GM19463 (cell line): ENCODE measurements around the gene MCF2L2.
"Not testable (repeated sequence)": the region's sequence is repeated elsewhere in the genome, so short reads cannot be mapped to it uniquely, and the experiment has no call there.

Experiments used
- ATAC-seq: cut with Tn5 transposase; IDR thresholded peaks from one replicate; pipeline ENCODE4 v1.9.1; 2021; ENCODE audit warnings: mild to moderate bottlenecking, moderate library complexity; ENCODE audit not compliant: unreplicated experiment

Gene MCF2L2

DNA sequence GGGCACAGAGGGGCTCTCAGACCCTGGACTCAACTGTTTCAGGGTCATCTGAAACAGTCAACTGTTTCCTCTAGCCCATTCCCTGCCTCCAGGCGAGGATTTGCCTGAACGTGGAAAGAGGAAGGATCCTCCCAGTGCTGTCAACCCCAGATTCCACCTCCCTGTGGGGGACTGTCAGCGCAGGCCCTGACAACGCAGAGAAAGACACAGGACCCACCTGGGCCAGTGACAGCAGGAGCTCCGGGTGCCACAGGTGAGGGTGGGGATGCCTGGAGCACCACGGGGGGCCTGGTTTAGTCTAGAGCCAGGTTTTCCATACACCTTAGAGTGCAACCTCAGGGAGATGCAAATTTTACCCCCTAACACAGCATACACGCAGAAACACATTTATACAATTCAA lies 246.3 kb downstream of the MCF2L2 start:
- ATAC-seq, result no peak

DNA sequence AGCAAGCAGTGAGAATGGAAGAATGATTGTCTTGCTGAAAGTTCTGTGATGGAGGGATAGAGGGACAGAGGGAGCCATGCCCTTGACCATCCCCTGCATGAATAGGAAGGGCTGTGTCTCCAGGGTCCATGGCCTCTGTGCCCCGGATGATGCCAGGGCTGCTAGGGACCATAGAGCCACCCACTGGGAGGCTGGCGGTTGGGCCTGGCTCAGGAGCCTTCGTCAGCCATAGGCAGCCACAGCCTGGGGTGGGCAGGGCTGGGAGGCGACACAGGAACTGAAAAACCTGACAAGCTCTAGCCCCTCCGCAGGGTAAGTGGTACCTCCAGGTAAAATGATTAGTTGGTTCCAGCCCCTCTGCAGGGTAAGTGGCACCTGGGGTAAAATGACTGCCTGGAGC lies 246.8 kb downstream of the MCF2L2 start:
- no peak for ATAC-seq

DNA sequence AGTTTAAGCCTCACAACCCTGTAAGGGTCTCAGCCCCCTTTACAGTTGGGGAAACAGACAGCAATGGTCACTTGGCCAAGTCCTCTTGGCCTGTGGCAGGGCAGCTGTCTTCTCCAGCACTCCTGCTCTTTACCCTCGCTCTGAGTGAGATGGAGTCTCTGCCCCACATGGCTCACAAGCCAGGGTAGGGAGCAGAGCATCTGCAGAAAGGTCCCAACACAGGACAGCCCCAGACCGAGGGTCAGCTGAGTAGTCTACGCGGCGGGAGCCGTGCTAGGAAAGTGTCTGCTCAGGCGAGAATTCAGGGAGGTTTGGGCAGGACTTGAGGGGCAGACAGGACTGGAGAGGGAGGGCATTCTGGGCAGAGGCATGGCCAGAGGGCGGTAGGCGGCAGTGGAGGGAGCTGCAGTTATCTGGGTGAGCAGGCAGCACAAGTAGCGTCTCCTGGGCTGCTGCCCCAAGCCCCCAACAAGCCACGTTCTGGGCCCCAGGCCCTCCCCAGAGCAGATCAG lies 247.6 kb downstream of the MCF2L2 start:
- no peak for ATAC-seq

DNA sequence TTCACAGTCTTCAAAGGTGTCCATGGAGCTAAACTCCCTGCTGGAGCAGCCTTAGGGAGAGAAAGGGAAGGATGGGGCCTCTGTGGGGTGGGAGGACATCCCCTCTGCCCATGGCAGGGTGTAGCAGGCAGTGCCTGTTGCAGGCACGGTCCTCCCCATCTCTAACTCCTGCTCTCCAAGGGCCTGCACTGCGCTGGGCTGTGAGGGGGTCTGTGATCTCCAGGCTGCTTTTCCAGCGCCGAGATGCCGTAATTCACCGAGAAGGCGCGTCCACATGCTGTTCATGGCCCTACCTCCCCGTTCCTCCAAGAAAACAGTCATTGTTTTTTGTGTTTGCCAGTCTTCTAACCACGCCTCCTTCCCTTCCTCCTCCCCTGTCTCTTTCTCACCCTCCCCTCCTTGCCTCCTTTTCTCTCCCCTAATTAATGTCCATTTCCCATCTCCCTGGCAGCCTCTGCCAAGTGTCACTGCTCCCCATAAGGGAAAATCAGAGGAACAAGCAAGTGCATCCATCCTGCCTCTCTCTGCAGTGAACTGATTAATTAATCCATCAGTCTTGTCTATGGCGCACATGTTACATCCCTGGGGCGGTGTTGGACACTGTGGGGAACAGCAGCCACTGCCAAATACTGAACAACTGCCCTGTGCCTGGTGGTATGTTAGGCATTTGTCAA lies 248.2 kb downstream of the MCF2L2 start:
- ATAC-seq, result no peak

DNA sequence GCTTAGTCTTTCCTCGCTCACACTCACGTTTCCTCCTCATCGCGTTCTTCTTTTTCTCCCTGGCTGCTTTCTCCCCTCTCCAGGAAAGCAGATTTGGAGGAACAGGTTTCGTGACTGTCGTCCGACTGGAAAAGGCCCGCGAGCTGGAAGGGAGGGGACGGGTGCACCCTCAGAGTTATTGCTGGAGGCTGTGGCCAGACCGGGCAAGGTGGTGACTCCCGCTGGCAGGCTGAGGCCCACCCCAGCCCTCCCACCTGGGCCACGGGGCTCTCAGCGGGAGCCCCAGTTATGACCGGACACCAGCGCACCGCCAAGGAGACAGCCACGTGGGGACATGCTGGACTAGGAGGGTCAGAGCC lies 248.9 kb downstream of the MCF2L2 start:
- ATAC-seq, result peak; percentile 7

DNA sequence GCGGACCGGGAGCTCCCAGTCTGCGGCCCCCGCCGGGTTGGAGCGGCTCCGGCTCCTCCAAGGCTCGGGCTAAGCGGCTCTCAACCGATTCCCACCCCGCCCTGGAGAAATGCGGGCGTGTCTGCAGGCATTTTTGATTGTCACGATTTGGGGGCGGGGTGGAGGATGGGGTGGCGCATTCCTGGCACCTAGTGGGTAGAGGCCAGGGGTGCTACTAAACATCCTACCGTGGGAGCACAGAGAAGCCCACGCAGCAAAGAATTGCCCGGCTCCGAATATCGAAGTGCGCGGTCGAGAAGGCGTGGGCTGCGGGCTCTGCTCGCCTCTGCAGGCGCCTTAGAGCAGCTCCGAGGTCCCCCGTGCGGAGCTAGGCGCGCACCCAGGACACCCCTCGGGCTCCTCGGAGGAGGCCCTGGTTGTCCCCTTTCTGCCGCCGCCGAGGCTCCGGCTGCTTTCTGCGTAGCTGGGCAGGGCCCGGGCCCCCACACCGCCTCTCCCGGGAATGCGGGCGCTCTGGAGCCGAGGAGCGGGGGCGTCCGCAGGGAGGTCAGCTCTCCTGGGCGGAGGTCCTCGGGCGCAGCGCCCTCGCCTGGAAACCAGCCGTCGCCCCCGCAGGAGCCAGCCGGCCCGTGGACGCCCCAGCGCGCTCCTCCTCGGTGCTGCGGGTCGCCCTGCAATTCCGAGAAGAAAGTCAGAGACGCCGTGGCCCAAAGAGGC lies 249.4 kb downstream of the MCF2L2 start:
- ATAC-seq, result peak; percentile 61

DNA sequence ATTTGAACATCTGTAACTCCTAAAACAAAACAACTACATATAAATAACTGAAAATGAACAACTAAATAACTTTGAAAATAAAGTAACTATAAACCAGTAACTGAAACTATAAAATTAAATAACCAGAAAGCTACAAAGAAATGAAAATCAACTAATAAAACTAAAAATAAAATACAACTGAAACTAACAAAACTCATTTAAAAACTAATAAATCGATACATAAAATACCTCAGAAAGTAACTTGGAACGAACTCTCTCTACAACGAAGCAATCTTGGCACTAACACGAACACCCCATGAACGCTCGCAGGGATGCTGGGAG lies 249.9 kb downstream of the MCF2L2 start:
- ATAC-seq, result no peak

DNA sequence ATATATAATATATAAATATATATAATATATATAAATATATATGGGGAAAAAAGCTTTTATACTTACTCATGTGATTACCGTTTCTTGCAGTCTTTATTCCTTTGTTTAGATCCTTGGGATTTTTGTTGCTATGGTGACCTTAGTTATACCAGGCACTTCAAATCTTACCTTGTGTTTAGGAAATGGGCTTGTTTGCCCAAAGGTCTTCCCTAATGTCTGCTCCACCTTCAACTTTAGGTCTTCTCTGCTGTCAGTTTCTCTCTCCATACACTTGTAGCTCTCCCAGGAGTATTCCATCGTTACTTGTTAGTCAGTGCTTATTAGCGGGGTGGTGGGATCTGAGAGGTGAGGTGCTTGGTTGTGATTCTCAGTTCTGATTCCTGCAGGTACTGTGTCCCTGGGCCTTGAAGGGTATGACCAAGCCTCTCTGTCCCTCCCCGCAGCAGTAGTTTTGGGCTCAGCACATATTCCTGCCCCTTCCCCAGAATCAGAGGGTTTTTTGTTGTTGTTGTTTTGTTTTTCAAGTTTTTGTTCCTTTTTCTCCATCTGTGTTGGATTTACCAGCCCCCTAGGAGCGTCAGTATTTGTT lies 256.3 kb downstream of the MCF2L2 start:
- ATAC-seq, result no peak

DNA sequence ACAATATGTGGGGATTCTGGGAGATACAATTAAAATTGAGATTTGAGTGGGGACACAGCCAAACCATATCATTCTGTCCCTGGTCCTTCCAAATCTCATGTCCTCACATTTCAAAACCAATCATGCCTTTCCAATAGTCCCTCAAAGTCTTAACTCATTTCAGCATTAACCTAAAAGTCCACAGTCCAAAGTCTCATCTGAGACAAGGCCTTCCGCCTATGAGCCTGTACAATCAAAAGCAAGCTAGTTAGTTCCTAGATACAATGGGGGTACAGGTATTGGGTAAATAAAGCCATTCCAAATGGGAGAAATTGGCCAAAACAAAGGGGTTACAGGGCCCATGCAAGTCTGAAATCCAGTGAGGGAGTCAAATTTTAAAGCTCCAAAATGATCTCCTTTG lies 260.4 kb downstream of the MCF2L2 start:
- not testable (repeated sequence) for ATAC-seq

DNA sequence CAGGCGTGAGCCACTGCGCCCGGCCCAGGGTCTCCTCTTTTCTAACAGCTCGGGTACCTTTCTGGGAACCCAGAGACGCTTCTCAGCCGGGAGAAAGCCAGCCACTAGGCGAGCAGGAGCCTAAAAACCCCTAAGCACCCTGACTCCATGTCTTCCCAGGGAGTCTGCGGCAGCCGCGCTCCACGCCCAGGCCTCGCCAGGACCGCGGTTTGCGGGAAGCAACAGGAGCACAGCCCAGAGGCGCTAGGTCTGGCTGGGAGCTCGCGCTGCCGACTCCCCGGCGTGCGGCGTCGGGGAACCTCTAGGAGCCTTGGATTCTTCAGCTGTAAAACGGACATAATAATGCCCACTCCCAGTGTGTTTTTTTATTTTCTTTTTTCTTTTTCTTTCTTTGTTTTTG lies 264.9 kb downstream of the MCF2L2 start:
- no peak for ATAC-seq

DNA sequence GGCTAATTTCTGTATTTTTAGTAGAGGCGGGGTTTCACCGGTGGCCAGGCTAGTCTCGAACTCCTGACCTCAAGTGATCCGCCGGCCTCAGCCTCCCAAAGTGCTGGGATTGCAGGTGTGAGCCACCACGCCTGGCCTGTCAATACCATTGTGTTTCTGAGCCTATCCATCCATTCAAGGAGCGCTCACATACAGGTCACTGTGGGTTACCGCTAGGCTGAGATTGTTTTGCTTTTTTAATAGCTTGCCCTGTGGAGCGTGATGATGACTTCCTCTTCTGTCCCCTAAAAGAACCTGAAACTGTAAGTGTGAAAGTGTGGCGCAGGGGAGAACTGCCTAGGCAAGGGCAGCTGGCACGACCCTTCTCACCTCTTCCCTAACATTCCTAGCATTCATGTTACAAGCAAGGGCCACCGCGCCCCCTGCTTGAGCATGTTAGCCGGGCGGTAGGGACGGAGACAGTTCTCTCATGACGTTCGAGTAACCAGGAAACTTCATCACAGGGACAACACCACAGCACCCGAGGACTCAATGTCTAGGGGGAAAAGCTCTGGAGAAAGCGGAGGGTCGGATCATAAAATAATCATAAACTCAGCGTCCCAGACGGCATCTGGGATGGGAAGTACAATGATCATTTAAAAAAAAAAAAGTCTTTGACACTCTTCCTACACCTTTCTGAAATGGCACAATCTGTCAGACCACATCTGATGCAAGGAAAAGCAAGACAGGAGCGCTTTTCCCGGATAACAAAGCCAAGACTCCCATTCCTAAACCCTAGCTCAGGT lies 266.7 kb downstream of the MCF2L2 start:
- peak; percentile 65 for ATAC-seq

DNA sequence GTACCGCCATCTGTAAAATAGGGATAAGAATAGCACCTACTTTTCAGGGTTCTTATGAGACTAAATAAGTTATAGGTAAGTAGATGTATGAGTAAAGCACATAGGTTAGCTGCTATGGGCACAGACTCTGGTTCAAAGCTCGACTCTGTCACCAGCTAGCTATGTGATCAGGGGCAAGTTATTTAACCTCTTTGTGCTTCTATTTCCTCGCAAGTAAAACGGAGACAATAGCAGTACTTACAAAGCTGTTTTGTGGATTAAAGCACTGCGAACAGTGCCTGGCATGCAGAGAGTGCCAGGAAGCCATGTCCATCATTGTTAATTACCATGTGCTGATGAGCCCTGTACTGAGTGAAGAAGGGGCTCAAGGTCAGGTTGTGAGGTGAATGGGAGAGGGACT lies 267.8 kb downstream of the MCF2L2 start:
- no peak for ATAC-seq

DNA sequence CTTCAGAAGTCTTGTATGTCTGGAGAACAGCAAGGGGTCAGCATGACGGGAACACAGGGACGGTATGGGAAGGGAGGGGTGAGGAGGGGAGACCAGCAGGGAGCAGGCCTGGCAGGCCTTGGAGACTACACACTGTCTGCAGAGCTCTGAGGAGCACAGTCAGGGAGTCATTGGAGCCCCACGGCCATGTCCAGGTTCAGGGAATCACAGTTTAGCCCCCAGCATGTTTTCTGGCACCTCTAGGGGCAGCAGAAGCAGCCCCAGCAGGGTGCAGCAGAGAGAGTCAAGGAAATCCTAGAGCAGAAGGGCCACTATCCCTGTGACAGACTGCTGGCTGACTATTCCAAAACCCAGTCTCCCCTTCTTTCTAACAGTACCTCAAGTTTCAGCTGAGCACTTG lies 269.1 kb downstream of the MCF2L2 start:
- no peak for ATAC-seq

DNA sequence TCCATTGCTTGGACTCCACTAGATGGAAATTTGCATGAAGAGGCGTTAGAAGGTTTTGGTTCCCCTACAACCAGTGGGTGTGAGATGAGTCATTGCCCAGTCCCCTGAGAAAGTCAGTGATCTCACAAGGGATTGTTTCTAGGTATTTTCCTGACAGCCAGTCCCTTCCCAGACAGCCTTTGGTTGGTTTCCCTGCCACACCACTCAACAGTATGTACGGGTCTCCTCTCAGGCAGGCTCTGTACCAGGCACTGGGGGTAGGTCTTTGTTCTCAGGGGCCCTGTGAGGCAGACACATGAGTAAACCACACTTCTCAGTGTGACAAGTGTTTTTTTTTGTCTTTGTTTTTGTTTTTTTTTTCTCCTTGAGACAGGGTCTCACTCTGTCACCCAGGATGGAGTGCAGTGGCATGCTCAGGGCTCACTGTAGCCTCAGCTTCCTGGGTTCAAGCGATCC lies 269.8 kb downstream of the MCF2L2 start:
- peak; percentile 57 for ATAC-seq

DNA sequence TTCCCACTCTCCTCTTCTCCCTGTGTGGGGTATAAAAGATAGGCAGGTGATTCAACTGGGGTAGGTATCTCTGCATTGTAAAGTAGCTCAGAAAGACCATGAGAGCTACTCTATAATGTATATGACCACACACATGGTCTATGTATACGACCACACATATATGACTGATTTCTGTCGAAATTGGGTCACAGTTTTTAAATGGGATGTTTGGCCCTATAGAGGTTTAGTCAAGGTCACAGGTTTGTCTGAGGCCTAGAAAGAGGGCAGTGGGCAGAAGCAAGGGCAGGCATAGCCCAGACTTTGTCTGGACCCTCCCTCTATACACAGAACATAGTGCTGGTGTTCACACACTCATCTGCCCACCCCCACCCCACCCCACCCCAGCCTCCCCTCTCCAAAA lies 270.3 kb downstream of the MCF2L2 start:
- ATAC-seq, result peak; percentile 22

DNA sequence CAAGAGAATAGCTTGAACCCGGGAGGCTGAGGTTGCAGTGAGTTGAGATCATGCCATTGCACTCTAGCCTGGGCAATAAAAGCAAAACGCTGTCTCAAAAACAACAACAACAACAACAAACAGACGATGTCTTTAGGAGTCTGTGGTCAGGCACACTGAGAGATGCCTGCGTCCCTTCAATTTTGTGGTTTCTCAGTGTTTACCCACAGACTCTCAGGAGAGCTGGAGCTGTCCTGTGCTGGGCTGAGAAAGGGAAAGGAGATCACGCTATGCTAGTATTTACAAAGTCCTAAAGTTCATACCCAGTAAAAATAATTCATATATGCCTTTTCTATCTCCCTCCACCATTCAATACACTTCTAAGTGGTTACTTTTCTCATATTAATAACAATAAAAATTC lies 272.2 kb downstream of the MCF2L2 start:
- ATAC-seq, result no peak

DNA sequence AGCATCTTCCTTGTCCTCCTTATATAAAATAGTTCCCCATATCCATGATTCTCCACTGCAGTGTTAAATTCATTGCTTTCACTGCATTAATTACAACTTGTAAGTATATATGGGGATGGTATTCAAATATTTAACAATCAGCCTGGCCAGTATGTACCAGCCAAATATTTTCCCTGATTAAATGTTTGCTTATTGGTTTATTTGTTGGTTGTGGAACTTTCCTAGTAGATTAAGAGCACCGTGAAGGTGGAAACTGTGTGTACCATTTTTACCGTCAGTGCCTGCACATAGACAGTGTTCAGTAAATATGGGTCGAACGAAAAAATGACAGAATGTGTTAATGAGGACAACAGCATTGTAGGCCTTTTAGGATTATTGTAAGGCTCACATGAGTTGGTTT lies 272.9 kb downstream of the MCF2L2 start:
- ATAC-seq, result no peak

DNA sequence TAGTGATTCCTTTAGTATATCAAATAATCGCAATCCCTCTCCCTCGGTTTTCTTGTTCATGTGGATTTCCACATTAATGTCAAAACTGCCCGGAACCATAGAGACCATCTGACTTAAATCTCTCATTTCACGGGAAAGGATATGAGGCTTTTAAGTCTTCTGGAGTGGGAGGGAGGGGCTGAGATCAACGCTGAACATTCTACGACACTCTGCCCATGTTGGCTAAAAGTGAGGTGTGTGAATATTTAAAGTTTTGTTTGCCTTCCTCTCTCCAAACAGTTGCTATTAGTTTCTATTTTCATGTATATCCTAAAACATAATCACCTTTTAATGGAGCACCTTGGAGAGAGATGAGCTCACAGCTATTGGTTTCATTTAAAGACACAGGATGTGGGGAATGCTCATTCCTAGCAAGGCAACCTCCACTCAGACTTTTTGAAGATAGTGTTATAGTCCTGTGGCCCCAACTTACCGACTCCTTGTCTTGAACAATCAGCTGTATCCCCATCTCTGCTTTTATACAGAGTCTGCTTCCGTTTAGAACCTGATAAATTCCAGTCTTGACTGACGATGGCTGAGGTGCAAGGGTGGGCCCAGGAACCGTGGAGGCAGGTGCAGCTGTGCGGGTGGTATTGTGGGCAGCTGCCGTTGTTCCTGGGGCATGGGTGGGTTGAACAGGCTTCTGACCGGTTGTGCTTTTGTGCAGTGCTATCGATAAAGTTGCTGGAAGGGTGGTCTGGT lies 275.0 kb downstream of the MCF2L2 start:
- ATAC-seq, result no peak

DNA sequence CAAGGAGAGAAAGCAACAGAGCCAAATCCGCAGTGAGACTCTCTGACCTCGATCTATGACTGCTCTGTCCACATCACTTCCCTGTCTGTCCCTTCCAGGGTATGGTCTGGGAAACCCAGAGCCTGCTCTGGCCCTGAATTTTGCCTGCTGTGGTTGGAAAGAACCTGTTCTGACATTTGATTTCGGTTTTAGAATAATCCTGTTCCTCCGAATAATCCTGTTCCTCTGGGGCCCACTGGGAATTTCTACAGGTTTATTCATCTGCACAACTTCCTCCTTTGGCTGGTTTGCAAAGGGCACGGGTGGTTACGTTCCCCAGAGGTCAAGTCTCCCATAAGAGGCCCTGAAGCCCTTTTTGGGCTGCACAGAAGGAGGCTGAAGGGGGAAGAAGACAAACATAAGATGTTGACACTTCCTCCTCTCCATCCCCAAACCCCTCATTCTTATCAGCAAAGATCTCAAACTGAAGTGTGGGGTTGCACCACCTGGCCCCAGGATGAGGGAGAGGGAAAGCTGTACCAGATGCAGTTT lies 276.5 kb downstream of the MCF2L2 start:
- ATAC-seq, result no peak

DNA sequence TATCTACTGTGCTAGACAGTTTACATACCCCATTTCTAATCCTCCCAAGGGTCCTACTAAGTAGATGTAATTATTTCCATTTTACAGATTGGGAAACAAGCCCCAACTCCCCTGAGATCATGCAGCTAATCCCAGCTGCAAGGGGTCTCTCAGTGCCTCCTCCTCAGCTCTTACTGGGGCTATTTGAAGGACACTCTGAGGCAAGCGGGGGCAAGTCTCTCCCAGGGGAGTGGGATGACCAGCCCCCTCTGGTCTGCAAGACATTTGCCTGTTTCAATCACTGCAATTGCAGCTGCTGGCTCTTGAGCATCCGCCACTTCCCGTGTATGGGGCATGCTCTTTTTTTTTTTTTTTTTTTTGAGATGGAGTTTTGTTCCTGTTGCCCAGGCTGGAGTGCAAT lies 277.3 kb downstream of the MCF2L2 start:
- no peak for ATAC-seq
